GM23338 (cell line): Measurements from ENCODE around the gene MYL11. TPM values are rescaled to one million over a fixed set of nuclear protein-coding genes. Genes with fewer than 3 reads are reported as not detected.

Experiments
- JUNB ChIP-seq: IDR thresholded peaks from one replicate; pipeline ENCODE4 v1.6.1; 2016; ENCODE audit warnings: antibody characterized with exemption; ENCODE audit not compliant: unreplicated experiment
- POLR2AphosphoS5 ChIP-seq: IDR thresholded peaks from 2 replicates; pipeline ENCODE4 v1.6.1; 2016; ENCODE audit warnings: antibody characterized with exemption, low read depth
- REST ChIP-seq: IDR thresholded peaks from one replicate; pipeline ENCODE4 v1.6.1; 2018; ENCODE audit warnings: antibody characterized with exemption; ENCODE audit not compliant: unreplicated experiment
- STAT1 ChIP-seq: IDR thresholded peaks from one replicate; pipeline ENCODE4 v1.6.1; 2016; ENCODE audit warnings: antibody characterized with exemption; ENCODE audit not compliant: unreplicated experiment
- ZNF462 ChIP-seq: fragments of 250-450 bp; sonication (Bioruptor Pico); IDR thresholded peaks from 2 replicates; pipeline ENCODE4 v1.5.0; 2020; ENCODE audit warnings: mild to moderate bottlenecking, moderate library complexity
- polyA plus RNA-seq: library from polyadenylated mRNA; unstranded; fragments of >200 nt; fragmentation: Nextera tagmentation; extraction: Ambion mirVana; gene quantifications from 2 replicates; pipeline ENCODE4 v1.2.1, GENCODE V29; 2016
- total RNA-seq: library from RNA; depleted of rRNA; stranded (reverse); fragments of >200 nt; shearing (Covaris generic); gene quantifications from 2 replicates; pipeline ENCODE4 v1.2.3, GENCODE V29; 2014

The MYL11 gene
- total and polyA plus RNA-seq, 2 experiments from 2014 or later, result 3.5 TPM; not detected in 1

GRCh38 chr16:30416624-30417528 lies 42.3 kb downstream of the MYL11 start (continued):
- no peak for TF ChIP-seq ZNF462 (CRISPR knock-in tag)
- no peak for TF ChIP-seq STAT1
- no peak for TF ChIP-seq JUNB
- no peak for TF ChIP-seq POLR2AphosphoS5
- TF ChIP-seq REST, result no peak
